Neural cell (in vitro differentiated cells): ENCODE measurements around the gene NUDT8.

Experiments
- EZH2 ChIP-seq: fragments of 200-600, 300-800 bp; shearing (Covaris generic), sonication (generic); IDR thresholded peaks from 2 replicates; pipeline ENCODE4 v1.6.1; 2014; ENCODE audit warnings: antibody characterized with exemption, low read length, borderline replicate concordance, mild to moderate bottlenecking; ENCODE audit not compliant: insufficient read depth, poor library complexity, severe bottlenecking
- MXI1 ChIP-seq: fragments of 450-650 bp; conservative IDR thresholded peaks from 2 replicates; pipeline ENCODE4 v1.6.1; 2014; ENCODE audit warnings: antibody characterized with exemption, mild to moderate bottlenecking; ENCODE audit not compliant: poor library complexity, severe bottlenecking
- POLR2AphosphoS5 ChIP-seq: IDR thresholded peaks from 2 replicates; pipeline ENCODE4 v1.6.1; 2012
- SMC3 ChIP-seq: fragments of 450-650 bp; conservative IDR thresholded peaks from 2 replicates; pipeline ENCODE4 v1.6.1; 2014; ENCODE audit warnings: antibody characterized with exemption, mild to moderate bottlenecking, moderate library complexity; ENCODE audit not compliant: poor library complexity
- TAF1 ChIP-seq: IDR thresholded peaks from 2 replicates; pipeline ENCODE4 v1.6.1; 2012; ENCODE audit warnings: low read depth
- TF ChIP-seq, protein P1 (sequence below): fragments of 450-650 bp; IDR thresholded peaks from 2 replicates; pipeline ENCODE4 v1.5.1; 2014; ENCODE audit warnings: antibody characterized with exemption, mild to moderate bottlenecking, moderate library complexity; ENCODE audit not compliant: poor library complexity, severe bottlenecking
- TF ChIP-seq, protein P2 (sequence below): IDR thresholded peaks from 2 replicates; pipeline ENCODE4 v1.6.1; 2012; ENCODE audit warnings: borderline replicate concordance

DNA sequence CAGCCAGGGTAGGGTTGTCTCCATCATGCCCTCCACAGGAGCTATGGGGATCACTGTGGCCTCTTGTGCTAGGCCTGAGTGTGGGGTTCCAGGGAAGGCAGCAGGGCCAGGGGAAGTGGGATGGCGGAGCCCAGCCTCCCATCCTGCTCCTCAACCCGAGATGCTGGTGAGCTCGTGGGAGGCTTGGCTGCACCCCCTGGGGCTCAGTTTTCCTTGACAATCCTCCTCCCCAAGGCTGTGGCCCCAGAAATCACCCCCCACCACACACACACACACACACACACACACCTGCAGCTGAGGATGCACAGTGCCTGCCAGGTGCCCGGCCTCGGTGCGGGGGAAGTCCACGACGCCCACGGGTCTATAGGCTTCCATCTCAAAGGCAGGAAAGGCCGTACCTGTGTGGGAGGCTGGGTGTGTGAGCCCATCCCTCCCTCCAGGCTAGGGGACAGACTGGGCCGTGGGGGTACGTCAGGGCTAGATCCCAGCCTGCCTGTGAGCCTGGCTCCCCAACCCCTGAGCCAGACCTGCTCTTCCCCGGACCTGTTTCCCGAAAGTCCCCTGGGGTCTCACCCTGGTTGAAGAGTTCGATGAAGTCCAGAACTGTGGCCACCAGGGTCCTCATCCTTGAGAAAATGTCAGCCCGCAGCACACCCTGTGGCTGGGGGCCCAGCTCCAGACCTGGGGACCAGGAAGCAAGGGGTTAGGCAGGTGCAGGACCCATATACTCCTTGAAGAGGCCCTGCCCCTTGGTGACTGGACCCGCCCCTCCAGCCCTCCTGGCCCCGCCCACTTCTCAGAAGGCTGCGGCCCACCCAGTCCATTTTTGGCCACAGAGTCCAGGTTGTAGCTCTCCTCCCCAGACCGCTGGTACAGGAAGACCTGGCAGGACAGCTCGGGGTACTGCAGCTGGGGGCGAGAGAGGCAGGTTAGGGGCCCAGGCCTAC lies 15.0 kb upstream of the NUDT8 start:
- TF ChIP-seq, protein P1, sequence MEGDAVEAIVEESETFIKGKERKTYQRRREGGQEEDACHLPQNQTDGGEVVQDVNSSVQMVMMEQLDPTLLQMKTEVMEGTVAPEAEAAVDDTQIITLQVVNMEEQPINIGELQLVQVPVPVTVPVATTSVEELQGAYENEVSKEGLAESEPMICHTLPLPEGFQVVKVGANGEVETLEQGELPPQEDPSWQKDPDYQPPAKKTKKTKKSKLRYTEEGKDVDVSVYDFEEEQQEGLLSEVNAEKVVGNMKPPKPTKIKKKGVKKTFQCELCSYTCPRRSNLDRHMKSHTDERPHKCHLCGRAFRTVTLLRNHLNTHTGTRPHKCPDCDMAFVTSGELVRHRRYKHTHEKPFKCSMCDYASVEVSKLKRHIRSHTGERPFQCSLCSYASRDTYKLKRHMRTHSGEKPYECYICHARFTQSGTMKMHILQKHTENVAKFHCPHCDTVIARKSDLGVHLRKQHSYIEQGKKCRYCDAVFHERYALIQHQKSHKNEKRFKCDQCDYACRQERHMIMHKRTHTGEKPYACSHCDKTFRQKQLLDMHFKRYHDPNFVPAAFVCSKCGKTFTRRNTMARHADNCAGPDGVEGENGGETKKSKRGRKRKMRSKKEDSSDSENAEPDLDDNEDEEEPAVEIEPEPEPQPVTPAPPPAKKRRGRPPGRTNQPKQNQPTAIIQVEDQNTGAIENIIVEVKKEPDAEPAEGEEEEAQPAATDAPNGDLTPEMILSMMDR: no peak
- TF ChIP-seq, protein P2, sequence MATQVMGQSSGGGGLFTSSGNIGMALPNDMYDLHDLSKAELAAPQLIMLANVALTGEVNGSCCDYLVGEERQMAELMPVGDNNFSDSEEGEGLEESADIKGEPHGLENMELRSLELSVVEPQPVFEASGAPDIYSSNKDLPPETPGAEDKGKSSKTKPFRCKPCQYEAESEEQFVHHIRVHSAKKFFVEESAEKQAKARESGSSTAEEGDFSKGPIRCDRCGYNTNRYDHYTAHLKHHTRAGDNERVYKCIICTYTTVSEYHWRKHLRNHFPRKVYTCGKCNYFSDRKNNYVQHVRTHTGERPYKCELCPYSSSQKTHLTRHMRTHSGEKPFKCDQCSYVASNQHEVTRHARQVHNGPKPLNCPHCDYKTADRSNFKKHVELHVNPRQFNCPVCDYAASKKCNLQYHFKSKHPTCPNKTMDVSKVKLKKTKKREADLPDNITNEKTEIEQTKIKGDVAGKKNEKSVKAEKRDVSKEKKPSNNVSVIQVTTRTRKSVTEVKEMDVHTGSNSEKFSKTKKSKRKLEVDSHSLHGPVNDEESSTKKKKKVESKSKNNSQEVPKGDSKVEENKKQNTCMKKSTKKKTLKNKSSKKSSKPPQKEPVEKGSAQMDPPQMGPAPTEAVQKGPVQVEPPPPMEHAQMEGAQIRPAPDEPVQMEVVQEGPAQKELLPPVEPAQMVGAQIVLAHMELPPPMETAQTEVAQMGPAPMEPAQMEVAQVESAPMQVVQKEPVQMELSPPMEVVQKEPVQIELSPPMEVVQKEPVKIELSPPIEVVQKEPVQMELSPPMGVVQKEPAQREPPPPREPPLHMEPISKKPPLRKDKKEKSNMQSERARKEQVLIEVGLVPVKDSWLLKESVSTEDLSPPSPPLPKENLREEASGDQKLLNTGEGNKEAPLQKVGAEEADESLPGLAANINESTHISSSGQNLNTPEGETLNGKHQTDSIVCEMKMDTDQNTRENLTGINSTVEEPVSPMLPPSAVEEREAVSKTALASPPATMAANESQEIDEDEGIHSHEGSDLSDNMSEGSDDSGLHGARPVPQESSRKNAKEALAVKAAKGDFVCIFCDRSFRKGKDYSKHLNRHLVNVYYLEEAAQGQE: no peak
- TF ChIP-seq MXI1: no peak
- no peak for TF ChIP-seq POLR2AphosphoS5
- no peak for TF ChIP-seq EZH2
- no peak for TF ChIP-seq TAF1
- TF ChIP-seq SMC3: no peak
